Measurements from ENCODE around the gene PPP5C. TPM values are rescaled to one million over a fixed set of nuclear protein-coding genes. Genes with fewer than 3 reads are reported as not detected.
"Not testable (repeated sequence)": the region's sequence is repeated elsewhere in the genome, so short reads cannot be mapped to it uniquely, and the experiment has no call there.

The PPP5C gene
- total RNA-seq, 1 experiment from 2014 or later = 130 TPM

DNA sequence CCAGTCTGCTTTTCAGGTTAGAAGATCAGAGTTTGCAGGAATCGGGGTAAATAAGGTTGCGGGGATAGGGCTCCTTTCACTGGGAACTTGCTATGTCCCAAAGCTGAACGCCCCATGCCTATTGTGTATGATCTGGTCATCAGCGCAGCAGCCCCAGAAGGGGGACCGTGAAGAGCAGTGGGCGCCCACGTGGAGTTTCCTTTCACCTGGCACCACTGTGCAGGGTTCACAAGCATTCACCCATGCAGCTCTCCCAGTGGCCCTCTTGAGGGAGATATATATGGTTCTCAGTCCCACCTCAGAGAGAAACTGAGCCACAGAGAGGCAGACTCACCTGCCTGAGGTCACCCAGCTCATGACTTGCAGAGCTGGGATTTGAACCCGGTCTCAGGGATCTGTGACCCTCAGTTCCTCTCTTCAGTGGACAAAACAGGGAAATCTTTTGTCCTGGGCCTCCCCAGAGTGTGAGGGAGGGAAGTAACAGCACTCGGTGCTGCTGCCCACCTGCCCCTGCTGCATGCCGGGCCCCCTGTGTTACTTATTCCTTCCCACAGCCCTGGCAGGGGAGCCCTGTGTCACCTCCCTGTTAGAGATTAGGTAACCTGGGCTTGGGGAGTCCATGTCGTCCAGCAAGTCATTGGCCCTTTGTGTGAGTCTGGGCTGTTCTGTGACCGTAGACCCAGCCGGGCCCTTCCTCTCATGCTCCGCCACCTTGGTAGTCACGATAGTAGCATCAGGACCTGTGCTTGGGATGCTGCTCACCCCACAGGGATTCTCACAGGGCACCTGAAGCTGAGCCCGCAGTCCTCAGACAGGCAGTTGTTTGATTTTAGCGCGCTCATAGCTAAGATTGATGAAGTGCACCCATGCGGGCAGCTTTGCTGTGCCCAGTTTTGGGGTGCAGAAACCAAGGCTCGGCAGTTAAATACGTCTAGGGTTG lies 27.9 kb downstream of the PPP5C start:
- Histone ChIP-seq H3K4me1 (peaks cover 6% of the 10 kb centered on the region; the same call in 1 of the 2 replicates), H3K9me3 (no peaks in the 10 kb centered on the region), H3K27me3 (replicated peaks; ENCODE audit: control insufficient read depth, insufficient read depth, low read length) (no peaks in the 10 kb centered on the region), H3K4me3 (ENCODE audit: low read depth, low read length) (no peak overlapping the region), H3K36me3 (ENCODE audit: control insufficient read depth, insufficient read depth, low read length) (no peaks in the 10 kb centered on the region; the same call in 1 of the 2 replicates)
- BruUV-seq (replicated peaks) = no TSS peak
- H3K27ac Mint-ChIP-seq (ENCODE audit: unreplicated experiment) = no peak overlapping the region
- no peaks in the 10 kb centered on the region for H3K9me3 Mint-ChIP-seq (ENCODE audit: unreplicated experiment)
- ChIA-PET CTCF (interaction anchor here (0.6 kb wide), 1 partner anchor 94 kb away, joined by 7 read pairs; no protein-coding TSS in a partner anchor), POLR2A (no interaction called here)
- intact Hi-C loops (cut with micrococcal nuclease; ENCODE audit: unreplicated experiment) = no loop called here
- no peak for DNase-seq
- no peak overlapping the region for H3K4me3 Mint-ChIP-seq (ENCODE audit: unreplicated experiment)
- H3K27me3 Mint-ChIP-seq (ENCODE audit: insufficient read depth, unreplicated experiment) = no peaks in the 10 kb centered on the region
- TF ChIP-seq, protein P1, sequence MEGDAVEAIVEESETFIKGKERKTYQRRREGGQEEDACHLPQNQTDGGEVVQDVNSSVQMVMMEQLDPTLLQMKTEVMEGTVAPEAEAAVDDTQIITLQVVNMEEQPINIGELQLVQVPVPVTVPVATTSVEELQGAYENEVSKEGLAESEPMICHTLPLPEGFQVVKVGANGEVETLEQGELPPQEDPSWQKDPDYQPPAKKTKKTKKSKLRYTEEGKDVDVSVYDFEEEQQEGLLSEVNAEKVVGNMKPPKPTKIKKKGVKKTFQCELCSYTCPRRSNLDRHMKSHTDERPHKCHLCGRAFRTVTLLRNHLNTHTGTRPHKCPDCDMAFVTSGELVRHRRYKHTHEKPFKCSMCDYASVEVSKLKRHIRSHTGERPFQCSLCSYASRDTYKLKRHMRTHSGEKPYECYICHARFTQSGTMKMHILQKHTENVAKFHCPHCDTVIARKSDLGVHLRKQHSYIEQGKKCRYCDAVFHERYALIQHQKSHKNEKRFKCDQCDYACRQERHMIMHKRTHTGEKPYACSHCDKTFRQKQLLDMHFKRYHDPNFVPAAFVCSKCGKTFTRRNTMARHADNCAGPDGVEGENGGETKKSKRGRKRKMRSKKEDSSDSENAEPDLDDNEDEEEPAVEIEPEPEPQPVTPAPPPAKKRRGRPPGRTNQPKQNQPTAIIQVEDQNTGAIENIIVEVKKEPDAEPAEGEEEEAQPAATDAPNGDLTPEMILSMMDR (IDR thresholded peaks at IDR 0.05; ENCODE audit: insufficient read depth in 1 of 2, low read depth in 1 of 2, low read length in 1 of 2, severe bottlenecking in 1 of 2, unreplicated experiment in 1 of 2) = no peak
- H3K4me1 Mint-ChIP-seq (ENCODE audit: low read depth, unreplicated experiment) = no peaks in the 10 kb centered on the region
- H3K36me3 Mint-ChIP-seq (ENCODE audit: insufficient read depth, unreplicated experiment) = peaks cover 62% of the 10 kb centered on the region

DNA sequence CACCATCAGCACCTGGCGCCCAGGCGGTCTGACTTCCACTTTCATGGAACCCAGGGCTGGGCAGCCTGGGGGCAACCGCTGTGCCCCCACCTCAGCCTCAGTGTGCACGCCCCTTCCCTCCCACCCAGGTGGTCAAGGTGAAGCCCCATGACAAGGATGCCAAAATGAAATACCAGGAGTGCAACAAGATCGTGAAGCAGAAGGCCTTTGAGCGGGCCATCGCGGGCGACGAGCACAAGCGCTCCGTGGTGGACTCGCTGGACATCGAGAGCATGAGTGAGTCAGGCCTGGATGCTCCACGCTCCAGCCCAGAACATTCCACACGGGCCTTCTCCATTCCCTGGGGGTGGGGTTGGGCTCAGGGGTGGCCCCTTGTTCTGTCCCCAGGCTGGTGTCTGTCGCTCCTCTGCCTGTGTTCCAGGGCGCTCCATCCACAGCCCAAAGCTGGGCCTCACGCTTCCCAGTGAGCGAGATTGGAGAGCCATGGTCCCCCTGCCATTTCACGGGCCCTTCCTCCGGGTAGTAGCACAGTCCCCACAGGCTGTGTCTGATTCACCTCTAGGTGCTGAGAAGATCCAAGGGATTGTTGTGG lies 28.7 kb downstream of the PPP5C start:
- H3K4me3 Mint-ChIP-seq (ENCODE audit: unreplicated experiment); H3K36me3 ChIP-seq (ENCODE audit: control insufficient read depth, insufficient read depth, low read length); H3K4me3 ChIP-seq (ENCODE audit: low read depth, low read length); CTCF ChIA-PET; H3K9me3 ChIP-seq; BruUV-seq (replicated peaks); H3K4me1 ChIP-seq; intact Hi-C loops (cut with micrococcal nuclease; ENCODE audit: unreplicated experiment); H3K27me3 Mint-ChIP-seq (ENCODE audit: insufficient read depth, unreplicated experiment); H3K27me3 ChIP-seq (replicated peaks; ENCODE audit: control insufficient read depth, insufficient read depth, low read length); H3K4me1 Mint-ChIP-seq (ENCODE audit: low read depth, unreplicated experiment); POLR2A ChIA-PET; H3K9me3 Mint-ChIP-seq (ENCODE audit: unreplicated experiment); H3K27ac Mint-ChIP-seq (ENCODE audit: unreplicated experiment); DNase-seq: not testable (repeated sequence)
- H3K36me3 Mint-ChIP-seq (ENCODE audit: insufficient read depth, unreplicated experiment) = peaks cover 66% of the 10 kb centered on the region

DNA sequence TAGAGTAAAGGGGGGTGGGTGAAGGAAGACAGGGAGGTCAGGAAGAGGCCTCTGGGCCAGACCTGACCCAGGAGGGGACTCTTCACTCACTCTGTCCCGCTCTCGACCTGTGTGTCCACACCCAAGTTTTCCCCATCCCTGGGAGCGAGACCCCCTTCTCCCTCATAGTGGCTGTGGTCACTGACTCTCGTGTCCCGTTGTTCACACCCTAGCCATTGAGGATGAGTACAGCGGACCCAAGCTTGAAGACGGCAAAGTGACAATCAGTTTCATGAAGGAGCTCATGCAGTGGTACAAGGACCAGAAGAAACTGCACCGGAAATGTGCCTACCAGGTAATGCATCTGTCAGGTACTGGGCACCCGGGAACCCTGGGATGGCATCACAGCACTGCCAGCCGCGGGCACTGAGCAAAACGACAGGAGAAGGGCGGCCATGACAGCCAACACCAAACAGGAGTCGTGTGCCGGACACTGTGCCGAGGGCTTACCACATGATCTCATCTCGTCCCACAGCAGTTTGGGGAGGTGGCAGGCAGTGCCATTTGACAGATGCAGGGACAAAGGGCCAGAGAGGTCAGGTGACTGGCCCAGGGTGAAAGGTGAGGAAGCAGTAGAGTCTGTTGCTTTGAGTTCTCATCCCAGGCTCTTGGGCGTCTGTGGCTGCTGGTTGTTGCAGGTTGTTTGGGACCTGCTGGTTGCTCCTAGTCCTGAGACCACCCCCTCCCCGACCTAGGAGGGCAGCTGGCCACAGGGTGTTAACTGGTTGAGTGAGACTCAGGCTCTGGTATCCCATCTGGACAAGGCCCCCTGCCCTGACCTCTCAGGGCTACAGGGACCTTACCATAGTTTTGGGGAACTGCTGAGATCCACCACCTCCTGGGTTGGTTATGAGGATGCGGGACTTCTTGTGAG lies 29.6 kb downstream of the PPP5C start:
- Mint-ChIP-seq H3K4me3 (ENCODE audit: unreplicated experiment) (no peak overlapping the region), H3K9me3 (ENCODE audit: unreplicated experiment) (no peaks in the 10 kb centered on the region), H3K36me3 (ENCODE audit: insufficient read depth, unreplicated experiment) (peaks cover 67% of the 10 kb centered on the region), H3K4me1 (ENCODE audit: low read depth, unreplicated experiment) (no peaks in the 10 kb centered on the region), H3K27ac (ENCODE audit: unreplicated experiment) (peak overlapping the region; percentile 27), H3K27me3 (ENCODE audit: insufficient read depth, unreplicated experiment) (no peaks in the 10 kb centered on the region)
- H3K27me3 ChIP-seq (replicated peaks; ENCODE audit: control insufficient read depth, insufficient read depth, low read length) = no peaks in the 10 kb centered on the region
- ChIA-PET POLR2A (no interaction called here), CTCF (no interaction called here)
- peak in 1 of 2 experiments; percentile 24 for DNase-seq
- intact Hi-C loops (cut with micrococcal nuclease; ENCODE audit: unreplicated experiment) = no loop called here
- no peaks in the 10 kb centered on the region; the same call in 1 of the 2 replicates for H3K36me3 ChIP-seq (ENCODE audit: control insufficient read depth, insufficient read depth, low read length)
- TF ChIP-seq, protein P1 (IDR thresholded peaks at IDR 0.05; ENCODE audit: insufficient read depth in 1 of 2, low read depth in 1 of 2, low read length in 1 of 2, severe bottlenecking in 1 of 2, unreplicated experiment in 1 of 2) = no peak
- BruUV-seq (replicated peaks) = no TSS peak
- peaks cover 6% of the 10 kb centered on the region; the same call in 1 of the 2 replicates for H3K4me1 ChIP-seq
- H3K4me3 ChIP-seq (ENCODE audit: low read depth, low read length) = no peak overlapping the region
- H3K9me3 ChIP-seq = no peaks in the 10 kb centered on the region
